Measurements from ENCODE around the gene LNP1. TPM values are rescaled to one million over a fixed set of nuclear protein-coding genes. Genes with fewer than 3 reads are reported as not detected.
"Not testable (repeated sequence)": the region's sequence is repeated elsewhere in the genome, so short reads cannot be mapped to it uniquely, and the experiment has no call there.

The LNP1 gene
- total RNA-seq (2022) (2.4 and 3.3 TPM in 2 replicates), Bru-seq, nascent RNA (percentile 53 among the genes with signal in this experiment), BruChase-seq, experiment 1, labeled RNA remaining after a 2-hour chase (percentile 46 among the genes with signal in this experiment), BruChase-seq, experiment 2, labeled RNA remaining after a 6-hour chase (percentile 41 among the genes with signal in this experiment)
- long read RNA-seq, partial matches to known transcripts, result 0 of 4 reads
- long read RNA-seq, other reads (novel, unspliced or antisense), result 0 of 4 reads

GRCh38 chr3:100400780-100401673 is at the start of gene LNP1, which contains the start of gene TOMM70:
LNP1 (plus strand) TSS chr3:100401539; CDS start chr3:100429730, 28,191 bp downstream.
TOMM70 (minus strand) TSS chr3:100401089; CDS start chr3:100400949, 140 bp downstream.
- Mint-ChIP-seq H3K4me1 (ENCODE audit: low read depth, unreplicated experiment) (no peaks in the 10 kb centered on the region), H3K4me3 (ENCODE audit: unreplicated experiment) (peak within 1 kb of the TSS; percentile 85), H3K27ac (ENCODE audit: unreplicated experiment) (peak within 1 kb of the TSS; percentile 90), H3K9me3 (ENCODE audit: unreplicated experiment) (no peaks in the 10 kb centered on the region), H3K27me3 (ENCODE audit: insufficient read depth, unreplicated experiment) (no peaks in the 10 kb centered on the region), H3K36me3 (ENCODE audit: insufficient read depth, unreplicated experiment) (peaks cover 10% of the 10 kb centered on the region)
- peak; percentile 95 to 97 for DNase-seq
- ChIA-PET CTCF (interaction anchor here (0.6 to 1.1 kb wide), 3 partner anchors 61 to 795 kb away, joined by 3 to 10 read pairs (median 3); no protein-coding TSS in a partner anchor), POLR2A (interaction anchor here (0.6 to 2.4 kb wide), 7 partner anchors 14 to 140 kb away, joined by 3 to 28 read pairs (median 5); partner anchors contain the start of genes NIT2 and TBC1D23)
- Histone ChIP-seq H3K4me1 (peaks cover 5% of the 10 kb centered on the region), H3K27me3 (replicated peaks; ENCODE audit: control insufficient read depth, insufficient read depth, low read length) (no peaks in the 10 kb centered on the region), H3K36me3 (ENCODE audit: control insufficient read depth, insufficient read depth, low read length) (no peaks in the 10 kb centered on the region), H3K9me3 (no peaks in the 10 kb centered on the region), H3K4me3 (ENCODE audit: low read depth, low read length) (peak within 1 kb of the TSS; percentile 83)
- BruUV-seq (replicated peaks), result no TSS peak
- TF ChIP-seq, protein P1, sequence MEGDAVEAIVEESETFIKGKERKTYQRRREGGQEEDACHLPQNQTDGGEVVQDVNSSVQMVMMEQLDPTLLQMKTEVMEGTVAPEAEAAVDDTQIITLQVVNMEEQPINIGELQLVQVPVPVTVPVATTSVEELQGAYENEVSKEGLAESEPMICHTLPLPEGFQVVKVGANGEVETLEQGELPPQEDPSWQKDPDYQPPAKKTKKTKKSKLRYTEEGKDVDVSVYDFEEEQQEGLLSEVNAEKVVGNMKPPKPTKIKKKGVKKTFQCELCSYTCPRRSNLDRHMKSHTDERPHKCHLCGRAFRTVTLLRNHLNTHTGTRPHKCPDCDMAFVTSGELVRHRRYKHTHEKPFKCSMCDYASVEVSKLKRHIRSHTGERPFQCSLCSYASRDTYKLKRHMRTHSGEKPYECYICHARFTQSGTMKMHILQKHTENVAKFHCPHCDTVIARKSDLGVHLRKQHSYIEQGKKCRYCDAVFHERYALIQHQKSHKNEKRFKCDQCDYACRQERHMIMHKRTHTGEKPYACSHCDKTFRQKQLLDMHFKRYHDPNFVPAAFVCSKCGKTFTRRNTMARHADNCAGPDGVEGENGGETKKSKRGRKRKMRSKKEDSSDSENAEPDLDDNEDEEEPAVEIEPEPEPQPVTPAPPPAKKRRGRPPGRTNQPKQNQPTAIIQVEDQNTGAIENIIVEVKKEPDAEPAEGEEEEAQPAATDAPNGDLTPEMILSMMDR (IDR thresholded peaks at IDR 0.05; ENCODE audit: insufficient read depth in 1 of 2, low read depth in 1 of 2, low read length in 1 of 2, severe bottlenecking in 1 of 2, unreplicated experiment in 1 of 2), result no peak
- intact Hi-C loops (cut with micrococcal nuclease; ENCODE audit: unreplicated experiment), result loop anchor here (1.0 to 5.0 kb wide), 6 partner anchors 14 to 584 kb away; partner anchors contain the start of genes CMSS1, NIT2 and TMEM45A

GRCh38 chr3:100351770-100352169 is 49.6 kb upstream of the LNP1 start:
- peaks cover 69% of the 10 kb centered on the region for H3K36me3 Mint-ChIP-seq (ENCODE audit: insufficient read depth, unreplicated experiment)
- H3K9me3 Mint-ChIP-seq (ENCODE audit: unreplicated experiment); H3K4me3 ChIP-seq (ENCODE audit: low read depth, low read length); H3K9me3 ChIP-seq; POLR2A ChIA-PET; DNase-seq; H3K36me3 ChIP-seq (ENCODE audit: control insufficient read depth, insufficient read depth, low read length); H3K27me3 ChIP-seq (replicated peaks; ENCODE audit: control insufficient read depth, insufficient read depth, low read length); H3K4me1 Mint-ChIP-seq (ENCODE audit: low read depth, unreplicated experiment); H3K4me3 Mint-ChIP-seq (ENCODE audit: unreplicated experiment); intact Hi-C loops (cut with micrococcal nuclease; ENCODE audit: unreplicated experiment); CTCF ChIA-PET; H3K27ac Mint-ChIP-seq (ENCODE audit: unreplicated experiment); H3K27me3 Mint-ChIP-seq (ENCODE audit: insufficient read depth, unreplicated experiment); H3K4me1 ChIP-seq: not testable (repeated sequence)
- BruUV-seq (replicated peaks), result TSS peak; percentile 5

DNA sequence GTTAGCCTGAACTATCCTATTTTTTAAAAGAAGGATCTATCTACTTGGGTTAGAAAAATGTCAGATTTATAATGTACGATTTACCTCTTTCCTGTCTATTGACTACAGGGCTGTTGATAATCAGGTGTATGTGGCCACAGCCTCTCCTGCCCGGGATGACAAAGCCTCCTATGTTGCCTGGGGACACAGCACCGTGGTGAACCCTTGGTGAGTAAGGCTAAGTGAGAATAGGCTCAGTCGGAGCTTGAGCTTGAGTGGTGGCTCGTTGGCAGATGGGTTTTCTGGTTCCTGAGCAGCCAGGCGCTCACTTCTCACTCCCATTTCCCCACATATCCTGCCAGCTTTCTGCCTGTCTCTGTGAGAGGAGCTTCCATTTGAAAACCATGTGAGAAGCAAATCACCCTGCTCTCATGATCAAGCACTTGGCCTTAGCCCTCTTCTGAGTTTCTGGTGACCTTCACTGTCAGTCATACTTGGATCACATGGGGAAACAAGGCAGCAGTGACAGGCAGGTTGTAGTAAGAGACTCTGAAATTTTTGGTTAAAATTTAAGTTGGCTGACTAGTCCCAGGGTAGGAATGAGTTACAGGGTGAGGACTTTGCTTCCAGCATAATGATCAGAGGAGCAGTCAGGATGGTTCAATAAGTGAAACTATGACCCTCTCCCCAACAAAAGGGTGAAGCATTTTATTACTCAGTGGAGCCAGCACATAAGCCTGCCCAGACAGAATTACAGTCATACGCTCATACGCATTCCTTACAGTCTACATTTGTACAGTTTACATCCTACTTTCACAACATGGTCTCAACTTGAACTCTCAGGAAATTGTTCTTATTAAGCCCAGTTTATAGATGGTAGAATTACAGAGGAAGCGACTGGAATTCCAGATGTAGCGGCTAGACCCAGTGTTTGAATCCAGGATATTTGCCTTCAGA is 48.8 kb upstream of the LNP1 start:
- intact Hi-C loops (cut with micrococcal nuclease; ENCODE audit: unreplicated experiment), result no loop called here
- no peak overlapping the region for H3K27ac Mint-ChIP-seq (ENCODE audit: unreplicated experiment)
- H3K27me3 ChIP-seq (replicated peaks; ENCODE audit: control insufficient read depth, insufficient read depth, low read length), result no peaks in the 10 kb centered on the region
- no peak overlapping the region for H3K4me3 ChIP-seq (ENCODE audit: low read depth, low read length)
- peaks cover 62% of the 10 kb centered on the region for H3K36me3 Mint-ChIP-seq (ENCODE audit: insufficient read depth, unreplicated experiment)
- H3K4me1 Mint-ChIP-seq (ENCODE audit: low read depth, unreplicated experiment), result no peaks in the 10 kb centered on the region
- TF ChIP-seq, protein P1 (IDR thresholded peaks at IDR 0.05; ENCODE audit: insufficient read depth in 1 of 2, low read depth in 1 of 2, low read length in 1 of 2, severe bottlenecking in 1 of 2, unreplicated experiment in 1 of 2), result no peak
- no TSS peak for BruUV-seq (replicated peaks)
- no peaks in the 10 kb centered on the region for H3K4me1 ChIP-seq
- H3K9me3 ChIP-seq, result no peaks in the 10 kb centered on the region
- no peaks in the 10 kb centered on the region for H3K27me3 Mint-ChIP-seq (ENCODE audit: insufficient read depth, unreplicated experiment)
- no peak for DNase-seq
- peaks cover 5% of the 10 kb centered on the region; the same call in 1 of the 2 replicates for H3K36me3 ChIP-seq (ENCODE audit: control insufficient read depth, insufficient read depth, low read length)
- H3K9me3 Mint-ChIP-seq (ENCODE audit: unreplicated experiment), result peaks cover 9% of the 10 kb centered on the region
- H3K4me3 Mint-ChIP-seq (ENCODE audit: unreplicated experiment), result no peak overlapping the region
- ChIA-PET POLR2A (no interaction called here), CTCF (no interaction called here)

Data from Caco-2 (cell line).